Astrocyte (in vitro differentiated cells and primary cell): Measurements from ENCODE around the gene ZKSCAN3. TPM values are rescaled to one million over a fixed set of nuclear protein-coding genes. Genes with fewer than 3 reads are reported as not detected.
A peak's percentile ranks its signal among the peaks of the same experiment; 100 is the strongest.

Experiments used
- DNase-seq: peaks from one replicate; pipeline ENCODE4 v3.0.0-alpha.2; 2010; ENCODE audit warnings: low read depth
- FAIRE-seq: peaks from 2 replicates; lab custom pipeline; 2011; peaks lifted over from hg19 to GRCh38; lab: Jason Lieb, UNC
- H2AFZ ChIP-seq: 2 replicates; pipeline ENCODE4 v1.6.0; 2012; ENCODE audit warnings: low read depth, low read length, inconsistent platforms
- H3K27ac ChIP-seq: 2 replicates; pipeline ENCODE4 v1.5.1; 2011; ENCODE audit warnings: low read depth, low read length, inconsistent platforms
- H3K27me3 ChIP-seq: 2 replicates; pipeline ENCODE4 v1.6.0; 2011; ENCODE audit warnings: low read length, inconsistent platforms; ENCODE audit not compliant: insufficient read depth
- H3K36me3 ChIP-seq: 2 replicates; pipeline ENCODE4 v1.5.1; 2011; ENCODE audit warnings: low read length, inconsistent platforms; ENCODE audit not compliant: insufficient read depth
- H3K4me1 ChIP-seq: 2 replicates; pipeline ENCODE4 v1.5.1; 2011; ENCODE audit warnings: low read length, inconsistent platforms; ENCODE audit not compliant: insufficient read depth
- H3K4me2 ChIP-seq: 2 replicates; pipeline ENCODE4 v1.6.0; 2012; ENCODE audit warnings: low read length, inconsistent platforms
- H3K4me3 ChIP-seq: 2 replicates; pipeline ENCODE4 v1.5.1; 2011; ENCODE audit warnings: low read depth, mild to moderate bottlenecking, low read length, inconsistent platforms; ENCODE audit not compliant: insufficient read depth
- H3K79me2 ChIP-seq: 2 replicates; pipeline ENCODE4 v1.6.0; 2012; ENCODE audit warnings: mild to moderate bottlenecking, low read length, inconsistent platforms; ENCODE audit not compliant: insufficient read depth
- H3K9ac ChIP-seq: 2 replicates; pipeline ENCODE4 v1.6.0; 2012; ENCODE audit warnings: mild to moderate bottlenecking, low read length, inconsistent platforms
- H3K9me3 ChIP-seq: 2 replicates; pipeline ENCODE4 v1.5.1; 2012; ENCODE audit warnings: low read depth, mild to moderate bottlenecking, low read length, inconsistent platforms; ENCODE audit not compliant: insufficient read depth
- H4K20me1 ChIP-seq: 2 replicates; pipeline ENCODE4 v1.6.0; 2012; ENCODE audit warnings: low read length, inconsistent platforms; ENCODE audit not compliant: insufficient read depth
- H3K27ac Mint-ChIP-seq: one replicate; pipeline ENCODE4 v1.8.0; 2021; ENCODE audit warnings: mild to moderate bottlenecking, mixed read lengths; ENCODE audit not compliant: unreplicated experiment
- H3K27me3 Mint-ChIP-seq: one replicate; pipeline ENCODE4 v1.8.0; 2021; ENCODE audit warnings: low read depth, mixed read lengths; ENCODE audit not compliant: unreplicated experiment
- H3K36me3 Mint-ChIP-seq: one replicate; pipeline ENCODE4 v1.8.0; 2021; ENCODE audit warnings: low read depth, mixed read lengths; ENCODE audit not compliant: unreplicated experiment
- H3K4me1 Mint-ChIP-seq: one replicate; pipeline ENCODE4 v1.8.0; 2021; ENCODE audit warnings: low read depth, mixed read lengths; ENCODE audit not compliant: unreplicated experiment
- H3K4me3 Mint-ChIP-seq: one replicate; pipeline ENCODE4 v1.8.0; 2021; ENCODE audit warnings: mild to moderate bottlenecking, moderate library complexity, mixed read lengths; ENCODE audit not compliant: unreplicated experiment
- H3K9me3 Mint-ChIP-seq: one replicate; pipeline ENCODE4 v1.8.0; 2021; ENCODE audit warnings: mild to moderate bottlenecking, mixed read lengths; ENCODE audit not compliant: unreplicated experiment
- EZH2 ChIP-seq: IDR thresholded peaks from 2 replicates; pipeline ENCODE4 v1.6.1; 2012; ENCODE audit warnings: mild to moderate bottlenecking, low read length, inconsistent platforms; ENCODE audit not compliant: insufficient read depth
- total RNA-seq: library from RNA; stranded (reverse); gene quantifications from 2 replicates; pipeline ENCODE4 v1.2.1, GENCODE V29; 2021
- TF ChIP-seq, protein P1 (sequence below): IDR thresholded peaks from 2 replicates; pipeline ENCODE4 v1.5.1; 2011; ENCODE audit warnings: low read depth, mild to moderate bottlenecking, inconsistent platforms, low read length, moderate library complexity; ENCODE audit not compliant: insufficient read depth

The ZKSCAN3 gene
- total RNA-seq, 1 donor from 2014 or later, result 8.0 TPM

DNA sequence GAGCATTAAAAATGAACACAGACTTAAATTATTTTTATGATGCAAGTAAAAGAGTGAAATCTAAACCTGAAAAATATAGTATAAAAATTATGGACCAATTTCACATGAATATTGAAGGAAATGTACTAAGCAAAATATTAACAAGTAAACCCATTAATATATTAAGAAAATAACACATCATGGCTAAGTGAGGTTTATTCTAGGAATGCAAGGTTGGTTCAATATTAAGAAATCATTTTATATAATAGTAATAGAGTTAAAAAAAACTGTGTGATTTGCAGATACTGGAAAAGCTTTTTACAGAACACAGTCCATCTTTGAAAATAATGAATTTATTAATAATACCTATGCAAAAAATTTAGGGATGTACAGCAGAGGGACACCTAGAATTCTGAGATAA lies 28.9 kb downstream of the ZKSCAN3 start:
- no peak overlapping the region for H3K4me2 ChIP-seq
- Mint-ChIP-seq H3K27ac (no peak overlapping the region), H3K27me3 (no peaks in the 10 kb centered on the region), H3K9me3 (peaks cover 3% of the 10 kb centered on the region), H3K36me3 (peaks cover 22% of the 10 kb centered on the region), H3K4me1 (peaks cover 9% of the 10 kb centered on the region), H3K4me3 (no peak overlapping the region)
- H3K9me3 ChIP-seq, result no peaks in the 10 kb centered on the region
- H3K4me1 ChIP-seq, result no peaks in the 10 kb centered on the region
- H3K4me3 ChIP-seq, result no peak overlapping the region
- H2AFZ ChIP-seq, result no peak overlapping the region
- H3K79me2 ChIP-seq, result peaks cover 2% of the 10 kb centered on the region
- DNase-seq (no peak), FAIRE-seq (no peak)
- H3K27me3 ChIP-seq, result no peaks in the 10 kb centered on the region
- H3K27ac ChIP-seq, result no peak overlapping the region
- H3K9ac ChIP-seq, result no peak overlapping the region
- peaks cover 18% of the 10 kb centered on the region for H3K36me3 ChIP-seq
- no peaks in the 10 kb centered on the region for H4K20me1 ChIP-seq
- TF ChIP-seq EZH2, result no peak
- TF ChIP-seq, protein P1, sequence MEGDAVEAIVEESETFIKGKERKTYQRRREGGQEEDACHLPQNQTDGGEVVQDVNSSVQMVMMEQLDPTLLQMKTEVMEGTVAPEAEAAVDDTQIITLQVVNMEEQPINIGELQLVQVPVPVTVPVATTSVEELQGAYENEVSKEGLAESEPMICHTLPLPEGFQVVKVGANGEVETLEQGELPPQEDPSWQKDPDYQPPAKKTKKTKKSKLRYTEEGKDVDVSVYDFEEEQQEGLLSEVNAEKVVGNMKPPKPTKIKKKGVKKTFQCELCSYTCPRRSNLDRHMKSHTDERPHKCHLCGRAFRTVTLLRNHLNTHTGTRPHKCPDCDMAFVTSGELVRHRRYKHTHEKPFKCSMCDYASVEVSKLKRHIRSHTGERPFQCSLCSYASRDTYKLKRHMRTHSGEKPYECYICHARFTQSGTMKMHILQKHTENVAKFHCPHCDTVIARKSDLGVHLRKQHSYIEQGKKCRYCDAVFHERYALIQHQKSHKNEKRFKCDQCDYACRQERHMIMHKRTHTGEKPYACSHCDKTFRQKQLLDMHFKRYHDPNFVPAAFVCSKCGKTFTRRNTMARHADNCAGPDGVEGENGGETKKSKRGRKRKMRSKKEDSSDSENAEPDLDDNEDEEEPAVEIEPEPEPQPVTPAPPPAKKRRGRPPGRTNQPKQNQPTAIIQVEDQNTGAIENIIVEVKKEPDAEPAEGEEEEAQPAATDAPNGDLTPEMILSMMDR, result no peak

DNA sequence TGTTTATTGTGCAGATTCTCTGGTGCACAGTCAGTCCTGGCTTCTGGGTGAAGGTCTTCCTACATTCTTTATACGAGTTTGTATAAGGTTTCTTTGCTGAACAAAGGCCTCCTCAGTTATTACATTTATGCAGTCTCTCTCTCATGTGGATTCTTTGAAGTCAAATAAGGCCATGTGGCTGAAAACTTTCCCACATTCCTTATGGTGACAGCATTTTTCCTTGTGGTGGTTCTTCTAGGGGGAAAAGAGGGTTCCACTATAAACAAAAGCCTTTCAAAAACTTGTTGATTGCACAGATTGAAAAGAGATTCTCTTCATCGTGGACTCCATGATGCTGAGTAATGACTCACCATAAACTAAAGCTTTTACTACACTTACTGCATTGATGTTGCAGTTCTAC lies 30.6 kb downstream of the ZKSCAN3 start:
- H3K36me3 Mint-ChIP-seq, result peaks cover 22% of the 10 kb centered on the region

More for the DNA sequence above, 30.6 kb downstream of the ZKSCAN3 start:
- no peak overlapping the region for H3K27ac Mint-ChIP-seq
- H3K4me3 ChIP-seq, result no peak overlapping the region
- peaks cover 3% of the 10 kb centered on the region for H3K9me3 Mint-ChIP-seq
- H3K4me1 Mint-ChIP-seq, result peaks cover 9% of the 10 kb centered on the region
- no peak for TF ChIP-seq EZH2
- TF ChIP-seq, protein P1, result no peak
- H3K9ac ChIP-seq, result no peak overlapping the region
- no peak for FAIRE-seq
- H3K27me3 ChIP-seq, result no peaks in the 10 kb centered on the region
- no peaks in the 10 kb centered on the region for H3K4me1 ChIP-seq
- no peak overlapping the region for H3K4me2 ChIP-seq
- no peaks in the 10 kb centered on the region for H4K20me1 ChIP-seq
- no peak overlapping the region for H3K27ac ChIP-seq
- DNase-seq, result peak; percentile 3
- peak overlapping the region; percentile 1 for H3K4me3 Mint-ChIP-seq
- peaks cover 19% of the 10 kb centered on the region for H3K36me3 ChIP-seq
- peaks cover 2% of the 10 kb centered on the region for H3K79me2 ChIP-seq
- no peaks in the 10 kb centered on the region for H3K9me3 ChIP-seq
- H3K27me3 Mint-ChIP-seq, result no peaks in the 10 kb centered on the region
- H2AFZ ChIP-seq, result no peak overlapping the region
